Measurements from ENCODE around the gene ZACN.

The ZACN gene

GRCh38 chr17:76107509-76107908 is 28.5 kb downstream of the ZACN start:
- peaks cover 7% of the 10 kb centered on the region for H3K79me2 ChIP-seq (ENCODE audit: control insufficient read depth, insufficient read depth, low read length)
- no peak overlapping the region for H3K27ac ChIP-seq (ENCODE audit: low read depth, low read length)
- peaks cover 6% of the 10 kb centered on the region for H3K79me1 ChIP-seq (ENCODE audit: low read length)
- WGBS (ENCODE audit: extremely low coverage, insufficient coverage, low lambda C conversion rate): no CpG with 5 or more reads among the region's 6 CpGs
- no peak overlapping the region for H3K56ac ChIP-seq (ENCODE audit: low read length)
- no peaks in the 10 kb centered on the region for H3K27me3 ChIP-seq (ENCODE audit: insufficient read depth, low read length, poor library complexity)
- H2BK15ac ChIP-seq (replicated peaks; ENCODE audit: low read depth): no peak overlapping the region
- no peak overlapping the region for H3K9ac ChIP-seq (ENCODE audit: low read length)
- H3K4me1 ChIP-seq (ENCODE audit: control insufficient read depth, low read depth, low read length): peaks cover 2% of the 10 kb centered on the region
- no peak for DNase-seq
- H3K4me3 ChIP-seq (ENCODE audit: low read length): no peak overlapping the region
- no peak overlapping the region for H2BK120ac ChIP-seq (ENCODE audit: low read depth, low read length)
- H3K4ac ChIP-seq (ENCODE audit: low read depth, low read length): no peak overlapping the region
- H4K8ac ChIP-seq (ENCODE audit: low read depth, low read length): no peak overlapping the region
- no peak overlapping the region for H4K5ac ChIP-seq (ENCODE audit: low read length)
- no peak overlapping the region for H2AK5ac ChIP-seq (ENCODE audit: low read length)
- no peak overlapping the region for H3K23ac ChIP-seq (ENCODE audit: low read length)
- no peaks in the 10 kb centered on the region for H3K36me3 ChIP-seq (ENCODE audit: control insufficient read depth, insufficient read depth, low read length)
- H3K18ac ChIP-seq (ENCODE audit: low read length): no peak overlapping the region
- no peak overlapping the region for H3K4me2 ChIP-seq (ENCODE audit: low read length)
- H2BK5ac ChIP-seq (ENCODE audit: low read length): no peak overlapping the region

- no CpG with 5 or more reads among the region's 2 CpGs for WGBS (ENCODE audit: extremely low coverage, insufficient coverage, low lambda C conversion rate)
- Histone ChIP-seq H3K18ac (ENCODE audit: low read length) (no peak overlapping the region), H4K5ac (ENCODE audit: low read length) (no peak overlapping the region), H2BK5ac (ENCODE audit: low read length) (no peak overlapping the region), H3K4me3 (ENCODE audit: low read length) (no peak overlapping the region), H3K4me1 (ENCODE audit: control insufficient read depth, low read depth, low read length) (no peaks in the 10 kb centered on the region), H3K79me1 (ENCODE audit: low read length) (no peaks in the 10 kb centered on the region), H3K79me2 (ENCODE audit: control insufficient read depth, insufficient read depth, low read length) (no peaks in the 10 kb centered on the region), H3K36me3 (ENCODE audit: control insufficient read depth, insufficient read depth, low read length) (no peaks in the 10 kb centered on the region), H3K27ac (ENCODE audit: low read depth, low read length) (no peak overlapping the region), H4K8ac (ENCODE audit: low read depth, low read length) (no peak overlapping the region), H2BK120ac (ENCODE audit: low read depth, low read length) (no peak overlapping the region), H3K4ac (ENCODE audit: low read depth, low read length) (no peak overlapping the region), H2AK5ac (ENCODE audit: low read length) (no peak overlapping the region), H2BK15ac (replicated peaks; ENCODE audit: low read depth) (no peak overlapping the region), H3K9ac (ENCODE audit: low read length) (no peak overlapping the region), H3K56ac (ENCODE audit: low read length) (no peak overlapping the region), H3K23ac (ENCODE audit: low read length) (no peak overlapping the region), H3K4me2 (ENCODE audit: low read length) (no peak overlapping the region), H3K27me3 (ENCODE audit: insufficient read depth, low read length, poor library complexity) (no peaks in the 10 kb centered on the region)
- DNase-seq: no peak
Observed at GRCh38 chr17:76111956-76112355, 33.0 kb downstream of the ZACN start.

GRCh38 chr17:76115138-76115754 is 36.3 kb downstream of the ZACN start:
- no peaks in the 10 kb centered on the region for H3K79me2 ChIP-seq (ENCODE audit: control insufficient read depth, insufficient read depth, low read length)
- H3K4me1 ChIP-seq (ENCODE audit: control insufficient read depth, low read depth, low read length): no peaks in the 10 kb centered on the region
- H3K9ac ChIP-seq (ENCODE audit: low read length): no peak overlapping the region
- no CpG with 5 or more reads among the region's 7 CpGs for WGBS (ENCODE audit: extremely low coverage, insufficient coverage, low lambda C conversion rate)
- H3K27me3 ChIP-seq (ENCODE audit: insufficient read depth, low read length, poor library complexity): no peaks in the 10 kb centered on the region
- no peak overlapping the region for H2BK120ac ChIP-seq (ENCODE audit: low read depth, low read length)
- no peaks in the 10 kb centered on the region for H3K79me1 ChIP-seq (ENCODE audit: low read length)
- H2BK15ac ChIP-seq (replicated peaks; ENCODE audit: low read depth): no peak overlapping the region
- no peak overlapping the region for H3K56ac ChIP-seq (ENCODE audit: low read length)
- no peak overlapping the region for H3K4ac ChIP-seq (ENCODE audit: low read depth, low read length)
- no peak overlapping the region for H4K5ac ChIP-seq (ENCODE audit: low read length)
- H4K8ac ChIP-seq (ENCODE audit: low read depth, low read length): no peak overlapping the region
- H3K36me3 ChIP-seq (ENCODE audit: control insufficient read depth, insufficient read depth, low read length): no peaks in the 10 kb centered on the region
- no peak overlapping the region for H3K23ac ChIP-seq (ENCODE audit: low read length)
- H2BK5ac ChIP-seq (ENCODE audit: low read length): no peak overlapping the region
- H3K4me2 ChIP-seq (ENCODE audit: low read length): no peak overlapping the region
- H3K4me3 ChIP-seq (ENCODE audit: low read length): no peak overlapping the region
- H3K27ac ChIP-seq (ENCODE audit: low read depth, low read length): no peak overlapping the region
- no peak overlapping the region for H2AK5ac ChIP-seq (ENCODE audit: low read length)
- H3K18ac ChIP-seq (ENCODE audit: low read length): no peak overlapping the region
- no peak for DNase-seq

- Histone ChIP-seq H3K27ac (ENCODE audit: low read depth, low read length) (no peak overlapping the region), H3K23ac (ENCODE audit: low read length) (no peak overlapping the region), H2BK15ac (replicated peaks; ENCODE audit: low read depth) (no peak overlapping the region), H3K56ac (ENCODE audit: low read length) (no peak overlapping the region), H3K18ac (ENCODE audit: low read length) (no peak overlapping the region), H2AK5ac (ENCODE audit: low read length) (no peak overlapping the region), H3K79me1 (ENCODE audit: low read length) (no peaks in the 10 kb centered on the region), H3K9ac (ENCODE audit: low read length) (no peak overlapping the region), H3K4me1 (ENCODE audit: control insufficient read depth, low read depth, low read length) (no peaks in the 10 kb centered on the region), H2BK5ac (ENCODE audit: low read length) (no peak overlapping the region), H3K36me3 (ENCODE audit: control insufficient read depth, insufficient read depth, low read length) (no peaks in the 10 kb centered on the region), H4K5ac (ENCODE audit: low read length) (no peak overlapping the region), H3K27me3 (ENCODE audit: insufficient read depth, low read length, poor library complexity) (no peaks in the 10 kb centered on the region), H3K4me2 (ENCODE audit: low read length) (no peak overlapping the region), H4K8ac (ENCODE audit: low read depth, low read length) (no peak overlapping the region), H2BK120ac (ENCODE audit: low read depth, low read length) (no peak overlapping the region), H3K79me2 (ENCODE audit: control insufficient read depth, insufficient read depth, low read length) (no peaks in the 10 kb centered on the region), H3K4me3 (ENCODE audit: low read length) (no peak overlapping the region), H3K4ac (ENCODE audit: low read depth, low read length) (no peak overlapping the region)
- no CpG with 5 or more reads among the region's 19 CpGs for whole genome bisulfite sequencing (ENCODE audit: extremely low coverage, insufficient coverage, low lambda C conversion rate)
- DNase-seq: no peak
Observed at GRCh38 chr17:76119409-76120371, 40.7 kb downstream of the ZACN start.

- Histone ChIP-seq H3K36me3 (ENCODE audit: control insufficient read depth, insufficient read depth, low read length) (no peaks in the 10 kb centered on the region), H3K4me3 (ENCODE audit: low read length) (no peak overlapping the region), H3K4ac (ENCODE audit: low read depth, low read length) (no peak overlapping the region), H3K18ac (ENCODE audit: low read length) (no peak overlapping the region), H3K23ac (ENCODE audit: low read length) (no peak overlapping the region), H3K27ac (ENCODE audit: low read depth, low read length) (no peak overlapping the region), H2BK120ac (ENCODE audit: low read depth, low read length) (no peak overlapping the region), H3K79me2 (ENCODE audit: control insufficient read depth, insufficient read depth, low read length) (no peaks in the 10 kb centered on the region), H3K4me1 (ENCODE audit: control insufficient read depth, low read depth, low read length) (no peaks in the 10 kb centered on the region), H3K27me3 (ENCODE audit: insufficient read depth, low read length, poor library complexity) (no peaks in the 10 kb centered on the region), H3K9ac (ENCODE audit: low read length) (no peak overlapping the region), H4K5ac (ENCODE audit: low read length) (no peak overlapping the region), H2AK5ac (ENCODE audit: low read length) (no peak overlapping the region), H4K8ac (ENCODE audit: low read depth, low read length) (no peak overlapping the region), H2BK15ac (replicated peaks; ENCODE audit: low read depth) (no peak overlapping the region), H2BK5ac (ENCODE audit: low read length) (no peak overlapping the region), H3K56ac (ENCODE audit: low read length) (peak overlapping the region; percentile 0), H3K79me1 (ENCODE audit: low read length) (no peaks in the 10 kb centered on the region), H3K4me2 (ENCODE audit: low read length) (no peak overlapping the region)
- no CpG with 5 or more reads among the region's 5 CpGs for WGBS (ENCODE audit: extremely low coverage, insufficient coverage, low lambda C conversion rate)
- no peak for DNase-seq
Observed at GRCh38 chr17:76120658-76121008, 41.7 kb downstream of the ZACN start.

All from mesendoderm (in vitro differentiated cells).